GM12873 (cell line): ENCODE results near the gene PTPRA.

Source experiments
- CTCF ChIP-seq: IDR thresholded peaks from 2 replicates; pipeline ENCODE4 v1.5.1; 2012; ENCODE audit warnings: low read depth, mild to moderate bottlenecking, moderate library complexity, low read length, control low read depth; ENCODE audit not compliant: insufficient read depth; ENCODE audit errors: missing control alignments

The PTPRA gene

GRCh38 chr20:2840967-2841531, 32.2 kb upstream of the PTPRA start:
- TF ChIP-seq CTCF: no peak

- no peak for TF ChIP-seq CTCF
Measured at GRCh38 chr20:2845607-2846006, 27.7 kb upstream of the PTPRA start.

GRCh38 chr20:2846698-2847097, 26.6 kb upstream of the PTPRA start:
- TF ChIP-seq CTCF: no peak

DNA sequence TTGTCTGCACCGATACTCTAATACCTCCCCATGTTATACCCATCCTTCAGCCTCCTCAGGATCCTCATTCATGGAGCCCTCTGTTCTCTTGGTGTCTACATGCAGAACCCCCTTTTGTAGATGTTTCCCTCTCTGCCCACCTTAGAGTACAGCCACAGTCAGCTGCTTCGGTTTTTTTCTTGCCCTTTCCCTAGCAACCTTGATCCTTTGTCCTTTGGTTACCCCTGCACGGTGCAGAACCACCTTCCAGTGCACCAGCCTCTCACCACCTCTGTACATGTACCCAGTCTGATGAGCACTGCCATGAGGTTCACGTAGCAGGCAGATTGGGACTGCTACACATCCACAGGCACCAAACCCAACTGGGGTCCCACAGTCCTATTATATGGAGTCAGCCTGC, 25.5 kb upstream of the PTPRA start:
- TF ChIP-seq CTCF: no peak

- no peak for TF ChIP-seq CTCF
Measured at GRCh38 chr20:2849529-2849928, 23.8 kb upstream of the PTPRA start.

- no peak for TF ChIP-seq CTCF
Measured at GRCh38 chr20:2851086-2851485, 22.2 kb upstream of the PTPRA start.

DNA sequence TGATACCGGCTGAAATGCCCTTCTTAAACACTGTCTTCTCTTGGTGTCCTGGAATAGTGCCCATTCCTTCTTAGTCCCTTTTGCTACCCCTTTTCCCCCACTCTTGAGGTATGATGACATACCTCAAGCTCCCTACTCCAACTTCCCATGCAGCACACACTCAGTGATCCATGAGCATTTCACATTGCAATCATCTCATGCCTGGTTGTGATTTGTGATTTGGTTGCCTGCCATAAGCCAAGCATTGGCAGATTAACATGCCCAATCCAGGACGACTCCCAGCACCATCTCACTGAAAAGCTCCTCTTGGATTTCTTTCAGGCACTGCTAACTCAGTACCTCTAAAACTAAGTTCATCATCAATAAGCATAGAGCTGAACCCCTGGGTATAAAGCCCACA, 14.7 kb upstream of the PTPRA start:
- no peak for TF ChIP-seq CTCF
